ENCODE measurements around the gene OR13J1.
A peak's percentile ranks its signal among the peaks of the same experiment; 100 is the strongest.

The OR13J1 gene

DNA sequence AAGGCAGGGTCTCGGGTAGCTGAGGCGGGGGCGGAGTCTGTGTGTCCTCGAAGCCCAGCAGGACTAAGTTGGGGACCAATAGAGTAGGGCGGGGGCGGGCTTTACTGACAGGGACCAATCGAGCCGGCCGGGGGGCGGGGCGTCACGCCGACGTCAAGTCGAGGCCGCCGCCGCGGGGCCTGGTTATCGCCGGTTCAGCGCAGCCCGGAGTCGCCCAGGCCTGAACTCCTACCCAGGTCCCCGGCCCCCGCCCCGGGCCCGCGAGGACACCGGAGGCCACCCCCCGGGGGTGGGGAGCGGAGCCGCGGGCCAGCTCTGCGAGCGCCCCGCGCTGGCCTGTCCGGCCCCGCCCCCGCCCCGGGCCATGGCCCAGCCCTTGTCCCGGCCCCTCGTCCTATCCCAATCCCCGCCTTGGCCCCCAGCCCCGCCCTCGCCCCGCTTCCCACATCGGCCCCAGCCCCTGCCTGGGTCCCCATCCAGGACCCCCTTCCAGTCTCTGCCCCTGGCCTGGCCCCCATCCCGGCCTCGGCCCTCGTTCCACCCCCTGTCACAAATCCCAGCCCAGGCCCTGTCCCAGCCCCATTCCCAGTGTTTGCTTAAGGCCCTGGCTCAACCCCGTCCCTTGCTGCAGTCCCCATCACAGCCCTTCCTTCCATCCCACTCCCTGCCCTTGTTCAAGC, 41.0 kb downstream of the OR13J1 start, which contains the start of gene TMEM8B:
TSS of gene TMEM8B (plus strand) at position 145 of the 680 bp plus-strand sequence. CDS start at position 365, 220 bp downstream.
- peak; percentile 90 for DNase-seq (ENCODE audit: low read depth)
- TF ChIP-seq, protein P1, sequence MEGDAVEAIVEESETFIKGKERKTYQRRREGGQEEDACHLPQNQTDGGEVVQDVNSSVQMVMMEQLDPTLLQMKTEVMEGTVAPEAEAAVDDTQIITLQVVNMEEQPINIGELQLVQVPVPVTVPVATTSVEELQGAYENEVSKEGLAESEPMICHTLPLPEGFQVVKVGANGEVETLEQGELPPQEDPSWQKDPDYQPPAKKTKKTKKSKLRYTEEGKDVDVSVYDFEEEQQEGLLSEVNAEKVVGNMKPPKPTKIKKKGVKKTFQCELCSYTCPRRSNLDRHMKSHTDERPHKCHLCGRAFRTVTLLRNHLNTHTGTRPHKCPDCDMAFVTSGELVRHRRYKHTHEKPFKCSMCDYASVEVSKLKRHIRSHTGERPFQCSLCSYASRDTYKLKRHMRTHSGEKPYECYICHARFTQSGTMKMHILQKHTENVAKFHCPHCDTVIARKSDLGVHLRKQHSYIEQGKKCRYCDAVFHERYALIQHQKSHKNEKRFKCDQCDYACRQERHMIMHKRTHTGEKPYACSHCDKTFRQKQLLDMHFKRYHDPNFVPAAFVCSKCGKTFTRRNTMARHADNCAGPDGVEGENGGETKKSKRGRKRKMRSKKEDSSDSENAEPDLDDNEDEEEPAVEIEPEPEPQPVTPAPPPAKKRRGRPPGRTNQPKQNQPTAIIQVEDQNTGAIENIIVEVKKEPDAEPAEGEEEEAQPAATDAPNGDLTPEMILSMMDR (conservative IDR thresholded peaks at IDR 0.05; ENCODE audit: low read length) = no peak
- peak within 1 kb of the TSS; percentile 73 for H3K4me3 ChIP-seq (ENCODE audit: low read length)

DNA sequence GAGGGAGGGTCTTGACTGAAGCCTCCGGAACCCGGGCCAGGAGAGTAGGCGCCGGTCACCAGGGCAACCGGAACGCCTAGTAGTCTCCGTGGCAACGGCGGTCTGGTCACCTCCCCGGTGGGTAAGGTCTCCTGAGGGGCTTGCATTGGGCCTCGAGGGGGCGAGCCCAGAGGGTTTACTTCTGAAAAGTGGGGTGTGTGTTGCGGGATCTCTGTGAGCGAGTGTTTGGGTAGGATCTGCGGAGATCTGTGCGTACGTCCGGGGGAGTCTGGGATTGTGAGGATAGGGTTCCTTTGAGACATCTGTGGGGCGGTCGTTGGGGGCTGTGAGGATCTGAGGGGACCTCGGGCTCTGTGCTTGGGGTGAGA, 41.5 kb downstream of the OR13J1 start, which contains the start of gene FAM221B:
TSS of gene FAM221B (minus strand) at position 17 of the 368 bp plus-strand sequence. CDS start 2,571 bp downstream, outside the sequence.
- peak within 1 kb of the TSS; percentile 73 for H3K4me3 ChIP-seq (ENCODE audit: low read length)
- no peak for DNase-seq (ENCODE audit: low read depth)
- TF ChIP-seq, protein P1 (conservative IDR thresholded peaks at IDR 0.05; ENCODE audit: low read length) = no peak

DNA sequence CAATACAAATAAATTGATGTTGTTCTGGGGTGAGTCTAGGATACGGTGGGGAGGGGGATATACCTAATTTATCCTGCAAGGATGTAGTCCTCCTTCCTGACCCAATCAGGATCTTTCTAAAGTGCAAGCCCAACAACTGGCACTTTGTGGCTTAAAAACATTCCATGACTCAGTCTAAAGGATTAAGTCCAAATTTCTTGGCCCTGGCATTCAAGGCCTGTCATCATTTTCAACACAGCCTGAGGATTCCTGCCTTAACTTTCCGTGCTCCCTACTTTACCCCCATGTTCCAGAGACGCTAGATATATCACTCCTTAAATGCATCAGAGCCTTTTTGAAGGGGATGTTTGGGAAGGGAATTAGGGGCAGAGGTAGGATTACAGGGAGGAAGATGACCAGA, 42.7 kb downstream of the OR13J1 start:
- TF ChIP-seq, protein P1 (conservative IDR thresholded peaks at IDR 0.05; ENCODE audit: low read length) = no peak
- no peak overlapping the region for H3K4me3 ChIP-seq (ENCODE audit: low read length)
- peak; percentile 83 for DNase-seq (ENCODE audit: low read depth)

DNA sequence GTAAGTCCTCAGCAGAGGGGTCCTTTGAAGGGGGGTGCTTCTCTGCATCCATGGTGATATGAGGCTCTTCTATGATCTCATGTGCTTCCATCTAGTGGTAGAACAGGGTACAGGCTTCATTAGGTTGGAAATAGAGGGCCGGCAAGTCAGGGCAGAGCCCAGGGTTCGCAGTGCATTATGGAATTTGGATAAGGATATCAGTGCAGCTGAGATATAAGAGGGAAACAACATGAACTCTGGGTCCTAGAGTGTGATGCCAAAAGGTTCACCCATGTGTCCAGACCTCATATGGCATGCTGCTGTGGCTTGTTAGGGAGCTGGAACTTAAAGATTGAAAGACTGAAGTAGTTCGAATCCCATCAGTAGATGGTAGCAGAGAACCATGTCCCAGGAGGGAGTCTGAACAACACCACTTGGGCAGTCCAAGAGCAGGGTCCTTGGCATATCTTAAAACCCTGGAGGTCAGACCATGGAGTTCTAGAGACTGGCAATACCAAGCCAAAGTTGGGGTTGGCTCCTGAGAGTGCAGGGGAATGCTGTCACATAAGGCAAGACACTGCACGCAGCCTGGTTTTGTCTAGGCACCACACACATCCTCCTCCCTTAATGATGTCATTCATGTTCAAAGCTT, 44.0 kb downstream of the OR13J1 start:
- TF ChIP-seq, protein P1 (conservative IDR thresholded peaks at IDR 0.05; ENCODE audit: low read length) = peak; percentile 79
- peak; percentile 65 for DNase-seq (ENCODE audit: low read depth)
- H3K4me3 ChIP-seq (ENCODE audit: low read length) = no peak overlapping the region

DNA sequence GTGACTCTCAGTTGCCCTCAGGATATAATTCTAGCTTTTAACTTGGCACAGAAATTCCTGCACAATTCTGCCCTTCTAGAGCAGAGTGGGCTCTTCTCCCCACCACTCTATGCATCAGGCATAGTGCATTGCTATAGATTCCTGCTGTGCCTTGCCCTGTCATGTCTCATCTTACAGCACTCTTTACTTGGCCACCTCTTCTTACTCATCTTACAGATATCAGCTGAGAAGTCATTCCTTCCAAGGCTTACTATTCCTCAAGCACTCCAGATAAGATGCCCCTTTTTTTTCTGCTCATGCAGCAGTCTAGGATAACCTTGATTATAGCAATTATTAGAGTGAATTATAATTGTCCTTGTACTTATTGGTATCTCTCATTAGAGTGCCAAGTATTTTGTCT, 47.3 kb downstream of the OR13J1 start:
- no peak for DNase-seq (ENCODE audit: low read depth)
- H3K4me3 ChIP-seq (ENCODE audit: low read length) = no peak overlapping the region
- TF ChIP-seq, protein P1 (conservative IDR thresholded peaks at IDR 0.05; ENCODE audit: low read length) = no peak

DNA sequence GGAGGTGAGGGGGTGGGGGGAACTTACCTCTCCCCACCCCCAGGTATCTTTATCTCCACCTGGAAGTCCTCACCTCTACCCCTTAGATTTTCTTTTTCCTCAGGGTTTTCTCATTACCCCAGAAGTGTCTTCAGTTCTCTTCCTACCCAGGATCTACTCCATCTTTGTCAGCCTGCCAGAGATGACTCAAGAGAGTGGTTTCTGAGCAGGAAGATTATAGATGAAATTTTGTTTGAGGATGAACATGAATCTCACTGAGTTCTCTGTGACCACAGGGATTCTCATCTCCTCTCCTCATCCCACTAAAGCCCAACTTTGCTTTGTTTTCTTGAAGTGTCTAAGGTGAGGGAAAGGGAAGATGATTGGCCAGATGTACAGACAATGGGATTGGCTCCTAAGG, 50.1 kb downstream of the OR13J1 start:
- peak; percentile 82 for DNase-seq (ENCODE audit: low read depth)
- TF ChIP-seq, protein P1 (conservative IDR thresholded peaks at IDR 0.05; ENCODE audit: low read length) = no peak
- no peak overlapping the region for H3K4me3 ChIP-seq (ENCODE audit: low read length)

Measured in AG10803 (cell line).